Neuronal stem cell (in vitro differentiated cells): ENCODE results near the gene SMC6.
A peak's percentile ranks its signal among the peaks of the same experiment; 100 is the strongest.

Source experiments
- DNase-seq: peaks from one replicate; pipeline ENCODE4 v3.0.0-alpha.2; 2013; ENCODE audit warnings: low spot score
- H2AFZ ChIP-seq: one replicate; pipeline ENCODE4 v1.6.1; 2013; ENCODE audit warnings: mild to moderate bottlenecking, low read length, inconsistent platforms
- H2AK5ac ChIP-seq: 2 replicates; pipeline ENCODE4 v1.6.1; 2013; ENCODE audit warnings: low read depth, mild to moderate bottlenecking, inconsistent platforms, low read length, moderate library complexity, mixed read lengths
- H2BK120ac ChIP-seq: 2 replicates; pipeline ENCODE4 v1.6.1; 2013; ENCODE audit warnings: low read depth, mild to moderate bottlenecking, inconsistent platforms, low read length, moderate library complexity, mixed read lengths
- H2BK12ac ChIP-seq: one replicate; pipeline ENCODE4 v1.6.1; 2013; ENCODE audit warnings: low read length, inconsistent platforms
- H2BK15ac ChIP-seq: 2 replicates; pipeline ENCODE4 v1.6.1; 2013; ENCODE audit warnings: mild to moderate bottlenecking, low read length, inconsistent platforms, mixed read lengths
- H2BK5ac ChIP-seq: one replicate; pipeline ENCODE4 v1.6.1; 2013; ENCODE audit warnings: inconsistent platforms, mild to moderate bottlenecking, low read length, moderate library complexity
- H3K14ac ChIP-seq: one replicate; pipeline ENCODE4 v1.6.1; 2013; ENCODE audit warnings: low read length, inconsistent platforms
- H3K18ac ChIP-seq: 2 replicates; pipeline ENCODE4 v1.6.1; 2013; ENCODE audit warnings: low read length, inconsistent platforms
- H3K23ac ChIP-seq: 2 replicates; pipeline ENCODE4 v1.6.1; 2013; ENCODE audit warnings: low read depth, mild to moderate bottlenecking, mixed read lengths, low read length, inconsistent platforms; ENCODE audit not compliant: poor library complexity
- H3K27ac ChIP-seq: replicated peaks from 3 replicates; pipeline ENCODE4 v1.5.1; 2013; ENCODE audit warnings: low read length, inconsistent platforms
- H3K27me3 ChIP-seq, 3 experiments: 2 replicates each; pipeline ENCODE4 v1.6.1; 2013; ENCODE audit warnings: low read length in 3 of 3, mild to moderate bottlenecking in 2 of 3, inconsistent platforms in 1 of 3, low read depth in 1 of 3, mixed read lengths in 1 of 3, moderate library complexity in 1 of 3; ENCODE audit not compliant: control insufficient read depth in 3 of 3, insufficient read depth in 3 of 3
- H3K36me3 ChIP-seq, 2 donors: replicated peaks in 1 of 2; 2 replicates each; pipeline ENCODE4 v1.6.1; 2013; ENCODE audit warnings: low read length in 2 of 2; ENCODE audit not compliant: control insufficient read depth in 2 of 2, insufficient read depth in 2 of 2
- H3K4ac ChIP-seq: 2 replicates; pipeline ENCODE4 v1.6.1; 2013; ENCODE audit warnings: inconsistent platforms, mild to moderate bottlenecking, low read length, moderate library complexity
- H3K4me1 ChIP-seq, 2 donors: 1 replicate in 1 of 2; 2 replicates in 1 of 2; pipeline ENCODE4 v1.6.1; 2013; ENCODE audit warnings: low read length in 2 of 2, low read depth in 1 of 2; ENCODE audit not compliant: control insufficient read depth in 2 of 2, insufficient read depth in 1 of 2
- H3K4me2 ChIP-seq: one replicate; pipeline ENCODE4 v1.6.1; 2013; ENCODE audit warnings: mild to moderate bottlenecking, low read length, inconsistent platforms; ENCODE audit not compliant: insufficient read depth, poor library complexity, severe bottlenecking
- H3K4me3 ChIP-seq, 2 donors: 2 replicates each; pipeline ENCODE4 v1.5.1; 2013; ENCODE audit warnings: low read length in 2 of 2, mild to moderate bottlenecking in 2 of 2, inconsistent platforms in 1 of 2, moderate library complexity in 1 of 2
- H3K79me1 ChIP-seq: one replicate; pipeline ENCODE4 v1.6.1; 2013; ENCODE audit warnings: low read depth, mild to moderate bottlenecking, inconsistent platforms, low read length, moderate library complexity
- H3K9ac ChIP-seq: one replicate; pipeline ENCODE4 v1.6.1; 2013; ENCODE audit warnings: mild to moderate bottlenecking, low read depth, low read length, inconsistent platforms; ENCODE audit not compliant: poor library complexity
- H3K9me3 ChIP-seq, 2 donors: replicated peaks in 1 of 2; 2 replicates each; pipeline versions ENCODE3 to v1.6.1; 2013; ENCODE audit warnings: low read length in 2 of 2, mild to moderate bottlenecking in 2 of 2, inconsistent platforms in 1 of 2, low read depth in 1 of 2, mixed read lengths in 1 of 2, moderate library complexity in 1 of 2; ENCODE audit not compliant: control insufficient read depth in 2 of 2, insufficient read depth in 1 of 2
- H4K8ac ChIP-seq: one replicate; pipeline ENCODE4 v1.6.1; 2013; ENCODE audit warnings: low read depth, mild to moderate bottlenecking, inconsistent platforms, low read length, moderate library complexity
- H4K91ac ChIP-seq: one replicate; pipeline ENCODE4 v1.6.1; 2013; ENCODE audit warnings: low read length, low read depth, mild to moderate bottlenecking, inconsistent platforms; ENCODE audit not compliant: poor library complexity
- WGBS, 2 donors: extraction: QIAGEN DNeasy Blood & Tissue Kit; methylation state at CpG; one replicate each; pipeline ENCODE4 v1.1.7; 2013; ENCODE audit warnings: missing lambda C conversion rate in 2 of 2, mixed read lengths in 1 of 2; ENCODE audit not compliant: insufficient read length in 2 of 2, insufficient replicate concordance in 1 of 2; ENCODE audit errors: extremely low coverage in 2 of 2; 5-methylcytosine and 5-hydroxymethylcytosine counted together

The SMC6 gene

DNA sequence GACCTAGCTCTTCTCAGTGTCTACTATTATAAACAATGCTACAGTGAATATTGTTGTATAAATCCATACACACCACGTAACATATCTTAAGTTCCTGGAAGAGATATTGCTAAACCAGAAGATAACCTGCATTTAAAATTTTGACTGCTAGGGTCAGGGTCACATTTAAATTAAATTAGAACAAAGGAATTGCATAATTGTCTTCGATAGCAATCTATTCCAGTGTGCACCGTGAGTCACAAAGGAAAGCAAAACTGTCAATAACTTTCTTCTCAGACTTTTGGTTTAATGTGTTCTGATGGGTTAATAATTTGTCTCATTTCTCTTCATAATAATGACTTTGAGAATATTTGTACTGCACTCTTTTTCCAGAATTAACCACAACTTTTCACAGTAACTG is 4.5 kb upstream of the SMC6 start:
- no peaks in the 10 kb centered on the region for H3K9me3 ChIP-seq
- no peaks in the 10 kb centered on the region for H3K27me3 ChIP-seq
- H2BK15ac ChIP-seq: no peak overlapping the region
- H2BK12ac ChIP-seq: no peak overlapping the region
- no peak overlapping the region for H3K14ac ChIP-seq
- no peak overlapping the region for H3K4me3 ChIP-seq
- H4K8ac ChIP-seq: no peak overlapping the region
- no peak overlapping the region for H2AFZ ChIP-seq
- H2BK5ac ChIP-seq: no peak overlapping the region
- H4K91ac ChIP-seq: no peak overlapping the region
- no peak overlapping the region for H3K4ac ChIP-seq
- no peak for DNase-seq
- H2AK5ac ChIP-seq: no peak overlapping the region
- peaks cover 0 to 8% of the 10 kb centered on the region in 2 donors for H3K4me1 ChIP-seq
- H3K9ac ChIP-seq: no peak overlapping the region
- no peak overlapping the region for H3K18ac ChIP-seq
- WGBS, 2 donors: no CpG with 5 or more reads among the region's 3 CpGs
- no peak overlapping the region for H3K4me2 ChIP-seq
- H3K27ac ChIP-seq: no peak overlapping the region
- peaks cover 4 to 30% of the 10 kb centered on the region in 2 donors for H3K36me3 ChIP-seq
- no peak overlapping the region for H2BK120ac ChIP-seq
- H3K79me1 ChIP-seq: peaks cover 7% of the 10 kb centered on the region
- H3K23ac ChIP-seq: no peak overlapping the region

DNA sequence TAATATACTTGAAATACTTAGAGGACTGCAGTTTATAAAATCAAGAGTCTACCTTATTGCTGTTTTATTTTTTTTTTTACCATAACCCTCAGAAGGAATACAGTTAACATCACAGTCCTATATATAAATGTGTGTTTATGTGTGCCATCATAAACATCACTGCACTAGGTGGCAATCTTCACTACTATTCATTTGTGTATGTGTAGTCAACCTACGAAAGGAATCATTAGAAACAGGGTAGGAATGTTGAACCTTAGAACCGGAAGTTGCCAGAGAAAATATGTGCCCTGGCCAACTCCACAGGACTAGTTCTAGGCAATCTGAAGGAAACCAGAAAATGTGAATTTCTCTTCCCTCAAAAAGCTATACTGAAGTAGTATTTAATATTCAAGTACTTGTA is 3.7 kb upstream of the SMC6 start:
- H3K27ac ChIP-seq: no peak overlapping the region
- peaks cover 0 to 9% of the 10 kb centered on the region in 2 donors for H3K4me1 ChIP-seq
- no peak overlapping the region for H4K8ac ChIP-seq
- H3K23ac ChIP-seq: no peak overlapping the region
- no peak overlapping the region for H2BK12ac ChIP-seq
- no peak overlapping the region for H4K91ac ChIP-seq
- H3K9ac ChIP-seq: no peak overlapping the region
- H2AFZ ChIP-seq: no peak overlapping the region
- peaks cover 7% of the 10 kb centered on the region for H3K79me1 ChIP-seq
- WGBS, 2 donors: no CpG with 5 or more reads among the region's 2 CpGs
- no peak overlapping the region for H2AK5ac ChIP-seq
- H2BK5ac ChIP-seq: no peak overlapping the region
- H3K9me3 ChIP-seq: no peaks in the 10 kb centered on the region
- no peak overlapping the region for H2BK120ac ChIP-seq
- no peak overlapping the region for H3K14ac ChIP-seq
- no peak for DNase-seq
- no peak overlapping the region for H2BK15ac ChIP-seq
- H3K4me2 ChIP-seq: no peak overlapping the region
- no peak overlapping the region for H3K4ac ChIP-seq
- H3K4me3 ChIP-seq: no peak overlapping the region
- no peak overlapping the region for H3K18ac ChIP-seq
- H3K36me3 ChIP-seq: peaks cover 4 to 22% of the 10 kb centered on the region in 2 donors
- no peaks in the 10 kb centered on the region for H3K27me3 ChIP-seq

DNA sequence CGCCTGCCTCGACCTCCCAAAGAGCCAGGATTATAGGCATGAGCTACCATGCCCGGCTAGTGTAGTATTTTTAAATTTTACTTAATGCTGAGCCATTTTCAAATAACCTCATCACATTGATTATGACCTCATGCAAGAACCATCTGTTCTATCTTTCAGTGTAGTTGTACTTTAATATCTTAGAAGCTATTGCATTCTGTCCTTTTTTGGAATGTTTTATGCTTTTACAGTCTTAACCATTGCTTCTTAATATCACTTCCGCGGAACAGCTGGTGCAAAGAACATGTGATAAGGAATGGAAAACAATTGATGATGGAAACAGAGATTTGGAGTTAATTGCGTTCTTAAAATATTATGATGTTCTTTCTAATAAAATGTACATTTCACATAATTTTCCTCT is 3.1 kb upstream of the SMC6 start:
- Histone ChIP-seq H3K9ac (no peak overlapping the region), H2BK5ac (no peak overlapping the region), H3K4me3 (no peak overlapping the region), H2AFZ (no peak overlapping the region), H2BK12ac (no peak overlapping the region), H3K14ac (no peak overlapping the region), H3K18ac (no peak overlapping the region), H3K27me3 (no peaks in the 10 kb centered on the region), H3K79me1 (peaks cover 7% of the 10 kb centered on the region), H4K91ac (no peak overlapping the region), H2AK5ac (no peak overlapping the region), H3K9me3 (no peaks in the 10 kb centered on the region), H3K4ac (no peak overlapping the region), H4K8ac (no peak overlapping the region), H3K4me1 (peaks cover 0 to 15% of the 10 kb centered on the region in 2 donors), H3K27ac (no peak overlapping the region), H2BK15ac (no peak overlapping the region), H2BK120ac (no peak overlapping the region), H3K36me3 (peaks cover 4 to 19% of the 10 kb centered on the region in 2 donors), H3K4me2 (no peak overlapping the region), H3K23ac (no peak overlapping the region)
- WGBS, 2 donors: no CpG with 5 or more reads among the region's 6 CpGs
- DNase-seq: no peak

DNA sequence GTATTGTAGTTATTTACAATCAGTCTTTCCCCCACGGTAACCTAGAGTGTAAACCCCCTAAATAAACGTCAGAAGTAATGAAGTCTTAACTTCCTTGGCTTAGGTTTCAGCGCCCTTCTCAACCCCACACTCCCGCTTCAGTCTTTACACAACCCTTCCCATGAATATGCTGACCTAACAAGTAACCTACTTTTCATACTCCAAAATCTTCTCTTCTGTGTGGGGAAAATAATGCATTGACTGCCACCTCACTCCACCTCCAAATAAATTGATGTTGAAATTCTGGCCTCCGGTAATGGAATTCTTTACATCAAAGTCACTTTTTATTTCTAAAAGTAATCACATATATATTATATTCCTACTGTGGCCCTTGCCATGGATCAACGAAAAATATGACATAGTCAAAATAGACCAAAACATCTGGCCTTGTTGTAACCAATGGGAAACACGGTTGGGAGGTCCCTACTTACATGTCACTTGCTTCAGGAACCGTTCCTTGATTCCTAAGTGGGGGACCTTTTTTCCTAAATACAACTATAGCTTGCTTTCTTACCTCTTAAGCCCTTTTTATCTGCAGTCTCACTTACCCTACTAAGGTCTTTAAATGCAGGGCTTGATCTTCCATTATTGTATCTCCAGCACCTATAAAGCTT is 1.3 kb upstream of the SMC6 start:
- Histone ChIP-seq H3K14ac (no peak overlapping the region), H3K4me1 (peaks cover 0 to 15% of the 10 kb centered on the region in 2 donors), H3K4me2 (peak overlapping the region; percentile 63), H3K36me3 (peaks cover 2 to 6% of the 10 kb centered on the region in 2 donors), H2AK5ac (no peak overlapping the region), H3K9ac (no peak overlapping the region), H4K8ac (no peak overlapping the region), H3K23ac (no peak overlapping the region), H3K27me3 (no peaks in the 10 kb centered on the region), H3K9me3 (no peaks in the 10 kb centered on the region), H2AFZ (peak overlapping the region; percentile 96), H2BK120ac (no peak overlapping the region), H3K79me1 (peaks cover 7% of the 10 kb centered on the region), H2BK12ac (no peak overlapping the region), H3K4ac (no peak overlapping the region), H2BK5ac (peak overlapping the region; percentile 97), H3K4me3 (peak overlapping the region; percentile 97 to 98), H3K18ac (no peak overlapping the region), H3K27ac (no peak overlapping the region), H2BK15ac (no peak overlapping the region), H4K91ac (no peak overlapping the region)
- no peak for DNase-seq
- WGBS, 2 donors: no CpG with 5 or more reads among the region's 8 CpGs
